Osteoblast (primary cell): ENCODE results near the gene ZFP92. TPM values are rescaled to one million over a fixed set of nuclear protein-coding genes. Genes with fewer than 3 reads are reported as not detected.
A peak's percentile ranks its signal among the peaks of the same experiment; 100 is the strongest.
"Not testable (repeated sequence)": the region's sequence is repeated elsewhere in the genome, so short reads cannot be mapped to it uniquely, and the experiment has no call there.

Experiments
- DNase-seq: peaks from one replicate; pipeline ENCODE4 v3.0.0; 2011; ENCODE audit warnings: low spot score, mixed read lengths; ENCODE audit not compliant: insufficient read length; ENCODE audit errors: missing footprints
- H2AFZ ChIP-seq: 2 replicates; pipeline ENCODE4 v1.6.0; 2011; ENCODE audit warnings: mild to moderate bottlenecking, low read length
- H3K27ac ChIP-seq: 2 replicates; pipeline ENCODE4 v1.5.1; 2011; ENCODE audit warnings: mild to moderate bottlenecking, low read depth, low read length, moderate library complexity
- H3K27me3 ChIP-seq: 2 replicates; pipeline ENCODE4 v1.6.0; 2012; ENCODE audit warnings: mild to moderate bottlenecking, control low read depth, inconsistent platforms, low read length, moderate library complexity; ENCODE audit not compliant: insufficient read depth
- H3K36me3 ChIP-seq: 2 replicates; pipeline ENCODE4 v1.5.1; 2011; ENCODE audit warnings: mild to moderate bottlenecking, low read length, control low read depth, moderate library complexity; ENCODE audit not compliant: insufficient read depth
- H3K4me1 ChIP-seq: 2 replicates; pipeline ENCODE4 v1.5.1; 2011; ENCODE audit warnings: mild to moderate bottlenecking, low read length, control low read depth, moderate library complexity; ENCODE audit not compliant: insufficient read depth
- H3K4me2 ChIP-seq: 2 replicates; pipeline ENCODE4 v1.6.0; 2011; ENCODE audit warnings: mild to moderate bottlenecking, low read length; ENCODE audit not compliant: insufficient read depth
- H3K4me3 ChIP-seq: fragments of 200-600 bp; sonication (generic); 3 replicates; pipeline ENCODE4 v1.5.1; 2012; ENCODE audit warnings: mild to moderate bottlenecking, low read length, inconsistent platforms; ENCODE audit not compliant: insufficient read depth
- H3K79me2 ChIP-seq: 2 replicates; pipeline ENCODE4 v1.6.0; 2012; ENCODE audit warnings: mild to moderate bottlenecking, low read length, control low read depth, inconsistent platforms; ENCODE audit not compliant: insufficient read depth
- H3K9me3 ChIP-seq: 2 replicates; pipeline ENCODE4 v1.5.1; 2011; ENCODE audit warnings: low read depth, low read length, control low read depth
- H4K20me1 ChIP-seq: 2 replicates; pipeline ENCODE4 v1.6.0; 2012; ENCODE audit warnings: mild to moderate bottlenecking, low read length, control low read depth; ENCODE audit not compliant: insufficient read depth
- total RNA-seq: library from RNA; depleted of rRNA; stranded (reverse); fragments of >200 nt; gene quantifications from 2 replicates; pipeline ENCODE4 v1.2.3, GENCODE V29; 2012
- TF ChIP-seq, protein P1 (sequence below): IDR thresholded peaks from 2 replicates; pipeline ENCODE4 v1.5.1; 2011; ENCODE audit warnings: mild to moderate bottlenecking, low read depth, low read length, moderate library complexity; ENCODE audit errors: extremely low read depth

ZFP92 gene
- total RNA-seq, 1 donor: not detected

DNA sequence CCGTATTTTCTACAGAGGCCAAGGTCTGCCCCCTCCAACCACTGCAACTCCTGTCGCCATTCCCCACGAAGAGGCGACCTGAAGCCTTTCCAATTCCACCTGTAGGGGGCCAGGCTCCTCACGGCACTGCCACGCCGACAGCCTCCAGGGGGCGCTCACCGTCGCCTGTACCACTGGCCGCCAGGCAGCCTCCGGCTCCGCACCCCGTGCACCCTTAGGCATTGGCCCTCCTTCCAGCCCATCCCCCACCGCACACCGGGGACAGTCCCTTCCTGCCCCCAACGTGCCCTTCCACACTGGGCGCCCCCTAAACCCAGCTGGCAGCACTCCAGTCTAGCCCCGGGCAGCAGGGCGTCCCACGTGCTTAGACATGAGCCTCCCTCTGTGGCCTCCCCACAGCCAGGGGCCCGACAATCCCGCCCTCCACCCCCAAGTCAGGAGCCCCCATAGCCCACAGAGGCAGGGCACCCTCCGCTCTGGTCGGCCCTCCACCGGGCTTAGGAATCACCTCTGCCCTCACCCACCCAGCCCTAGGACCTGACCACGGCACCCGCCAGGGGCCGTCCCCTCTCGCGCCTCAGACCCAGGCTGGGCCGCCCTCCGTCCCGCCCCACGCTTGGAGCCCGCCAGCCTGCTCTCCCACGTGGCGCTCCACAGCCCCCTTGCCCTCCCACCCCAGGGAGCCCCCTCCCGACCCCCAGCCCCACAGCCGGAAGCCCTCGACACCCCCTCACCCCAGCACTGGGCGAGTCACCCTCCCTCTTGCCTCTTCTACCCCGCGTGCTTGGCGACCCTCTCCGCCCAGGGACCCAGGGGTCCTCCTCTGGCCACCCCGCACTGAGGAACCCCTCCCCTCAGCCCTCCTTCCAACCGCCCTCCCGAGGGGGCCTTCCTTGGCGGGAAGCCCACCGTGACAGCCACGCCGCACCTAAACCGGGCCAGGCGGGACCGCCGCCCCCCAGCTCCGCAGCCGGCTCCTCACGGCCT lies 10.8 kb upstream of the ZFP92 start:
- no peaks in the 10 kb centered on the region for H3K4me1 ChIP-seq
- H3K36me3 ChIP-seq: no peaks in the 10 kb centered on the region
- H4K20me1 ChIP-seq: no peaks in the 10 kb centered on the region
- no peaks in the 10 kb centered on the region for H3K27me3 ChIP-seq
- no peak overlapping the region for H3K4me3 ChIP-seq
- H2AFZ ChIP-seq: no peak overlapping the region
- TF ChIP-seq, protein P1, sequence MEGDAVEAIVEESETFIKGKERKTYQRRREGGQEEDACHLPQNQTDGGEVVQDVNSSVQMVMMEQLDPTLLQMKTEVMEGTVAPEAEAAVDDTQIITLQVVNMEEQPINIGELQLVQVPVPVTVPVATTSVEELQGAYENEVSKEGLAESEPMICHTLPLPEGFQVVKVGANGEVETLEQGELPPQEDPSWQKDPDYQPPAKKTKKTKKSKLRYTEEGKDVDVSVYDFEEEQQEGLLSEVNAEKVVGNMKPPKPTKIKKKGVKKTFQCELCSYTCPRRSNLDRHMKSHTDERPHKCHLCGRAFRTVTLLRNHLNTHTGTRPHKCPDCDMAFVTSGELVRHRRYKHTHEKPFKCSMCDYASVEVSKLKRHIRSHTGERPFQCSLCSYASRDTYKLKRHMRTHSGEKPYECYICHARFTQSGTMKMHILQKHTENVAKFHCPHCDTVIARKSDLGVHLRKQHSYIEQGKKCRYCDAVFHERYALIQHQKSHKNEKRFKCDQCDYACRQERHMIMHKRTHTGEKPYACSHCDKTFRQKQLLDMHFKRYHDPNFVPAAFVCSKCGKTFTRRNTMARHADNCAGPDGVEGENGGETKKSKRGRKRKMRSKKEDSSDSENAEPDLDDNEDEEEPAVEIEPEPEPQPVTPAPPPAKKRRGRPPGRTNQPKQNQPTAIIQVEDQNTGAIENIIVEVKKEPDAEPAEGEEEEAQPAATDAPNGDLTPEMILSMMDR: peak; percentile 52
- H3K79me2 ChIP-seq: no peaks in the 10 kb centered on the region
- H3K4me2 ChIP-seq: no peak overlapping the region
- H3K9me3 ChIP-seq: no peaks in the 10 kb centered on the region
- H3K27ac ChIP-seq: no peak overlapping the region
- peak; percentile 94 for DNase-seq

DNA sequence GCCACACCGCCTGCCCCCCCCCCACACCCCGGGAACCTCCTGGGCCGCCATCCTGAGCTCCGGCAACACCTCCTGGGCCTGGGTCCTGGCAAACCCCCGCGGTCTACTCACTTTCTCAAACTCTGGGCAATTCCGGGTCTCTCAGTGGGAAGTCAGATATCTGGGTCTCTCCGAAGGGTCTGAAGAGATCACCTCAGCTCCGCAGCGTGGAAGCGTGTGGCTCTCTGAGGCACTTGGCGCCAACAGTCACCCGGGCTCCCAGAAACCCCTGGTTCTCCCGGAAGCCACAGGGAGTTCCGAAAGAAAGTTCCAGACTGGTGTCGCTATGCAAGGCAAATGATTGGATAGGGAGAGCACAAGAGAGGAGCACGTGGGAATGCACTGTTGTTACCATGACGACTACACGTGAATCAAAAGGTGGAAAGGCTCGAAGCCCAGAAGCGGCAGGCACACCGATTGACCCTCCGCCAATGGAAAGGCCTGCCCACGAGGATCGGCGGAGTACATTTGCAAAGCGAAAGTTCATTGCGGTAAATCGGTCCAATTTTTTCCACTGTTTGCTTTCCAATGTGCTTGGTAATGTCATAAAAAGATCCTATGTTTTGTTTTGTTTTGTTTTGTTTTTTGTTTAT lies 10.0 kb upstream of the ZFP92 start, which contains the start of gene PNMA6E:
PNMA6E (minus strand) TSS at position 218 of the 632 bp plus-strand sequence. CDS start 2,501 bp downstream, outside the sequence.
- TF ChIP-seq, protein P1: no peak
- DNase-seq: peak; percentile 69
- no peaks in the 10 kb centered on the region for H3K36me3 ChIP-seq
- no peaks in the 10 kb centered on the region for H3K79me2 ChIP-seq
- H3K27ac ChIP-seq: no peak within 1 kb of the TSS
- no peak within 1 kb of the TSS for H3K4me3 ChIP-seq
- H2AFZ ChIP-seq: no peak within 1 kb of the TSS
- H3K4me1 ChIP-seq: no peaks in the 10 kb centered on the region
- no peaks in the 10 kb centered on the region for H4K20me1 ChIP-seq
- no peaks in the 10 kb centered on the region for H3K9me3 ChIP-seq
- no peaks in the 10 kb centered on the region for H3K27me3 ChIP-seq
- H3K4me2 ChIP-seq: no peak within 1 kb of the TSS

DNA sequence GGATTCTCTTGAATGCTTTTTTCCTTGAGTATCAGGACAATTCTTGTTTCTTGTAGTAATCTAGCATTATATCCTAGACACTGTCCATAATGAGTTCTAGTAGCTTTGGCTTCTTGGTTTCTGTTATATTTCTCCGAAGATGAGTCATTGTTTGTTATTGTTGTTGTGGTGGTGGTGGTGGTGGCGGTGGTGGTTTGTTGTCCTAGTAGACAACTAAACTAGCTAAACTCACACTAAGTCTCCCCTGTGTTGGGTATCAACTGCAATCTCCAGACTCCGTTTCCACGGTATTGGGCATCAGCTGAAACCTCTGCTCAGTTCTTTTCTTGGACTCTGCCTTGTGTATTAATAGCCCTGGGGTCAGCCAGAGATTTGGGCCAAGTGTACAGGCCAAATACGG lies 6.9 kb upstream of the ZFP92 start:
- H3K4me3 ChIP-seq, H3K27ac ChIP-seq, H3K27me3 ChIP-seq, H3K4me2 ChIP-seq, H2AFZ ChIP-seq, H3K79me2 ChIP-seq, H3K9me3 ChIP-seq, H4K20me1 ChIP-seq, H3K4me1 ChIP-seq, H3K36me3 ChIP-seq: not testable (repeated sequence)
- DNase-seq: peak; percentile 29

DNA sequence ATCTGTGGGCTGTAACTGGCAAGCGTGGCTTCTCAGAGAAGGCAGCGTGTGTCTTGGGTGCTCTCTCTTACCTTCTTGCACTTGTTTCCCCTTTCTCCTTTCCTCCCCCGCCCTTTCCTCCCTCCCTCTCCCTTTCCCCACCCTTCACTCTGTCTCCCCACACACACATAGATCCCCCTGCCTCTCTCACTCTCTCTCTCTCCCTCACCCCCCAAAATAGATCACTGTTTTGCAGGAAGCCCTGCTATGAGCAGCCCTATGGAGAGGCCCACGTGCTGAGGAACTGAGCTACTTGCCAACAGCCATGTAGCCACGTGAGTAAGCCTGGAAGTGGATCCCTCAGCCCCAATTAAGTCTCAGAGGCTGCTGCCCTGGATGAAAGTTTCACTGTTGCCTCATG lies 5.8 kb upstream of the ZFP92 start:
- H3K9me3 ChIP-seq: no peaks in the 10 kb centered on the region
- TF ChIP-seq, protein P1: no peak
- no peak overlapping the region for H3K27ac ChIP-seq
- H3K36me3 ChIP-seq: no peaks in the 10 kb centered on the region
- H3K4me2 ChIP-seq: no peak overlapping the region
- peak; percentile 57 for DNase-seq
- no peak overlapping the region for H2AFZ ChIP-seq
- no peak overlapping the region for H3K4me3 ChIP-seq
- H3K27me3 ChIP-seq: peaks cover 3% of the 10 kb centered on the region
- H3K4me1 ChIP-seq: no peaks in the 10 kb centered on the region
- H3K79me2 ChIP-seq: no peaks in the 10 kb centered on the region
- H4K20me1 ChIP-seq: no peaks in the 10 kb centered on the region
